HG03139 (cell line): Measurements from ENCODE around the gene RAD51B.

Experiments used
- ATAC-seq: cut with Tn5 transposase; IDR thresholded peaks from one replicate; pipeline ENCODE4 v1.9.1; 2021; ENCODE audit not compliant: unreplicated experiment

Gene RAD51B

DNA sequence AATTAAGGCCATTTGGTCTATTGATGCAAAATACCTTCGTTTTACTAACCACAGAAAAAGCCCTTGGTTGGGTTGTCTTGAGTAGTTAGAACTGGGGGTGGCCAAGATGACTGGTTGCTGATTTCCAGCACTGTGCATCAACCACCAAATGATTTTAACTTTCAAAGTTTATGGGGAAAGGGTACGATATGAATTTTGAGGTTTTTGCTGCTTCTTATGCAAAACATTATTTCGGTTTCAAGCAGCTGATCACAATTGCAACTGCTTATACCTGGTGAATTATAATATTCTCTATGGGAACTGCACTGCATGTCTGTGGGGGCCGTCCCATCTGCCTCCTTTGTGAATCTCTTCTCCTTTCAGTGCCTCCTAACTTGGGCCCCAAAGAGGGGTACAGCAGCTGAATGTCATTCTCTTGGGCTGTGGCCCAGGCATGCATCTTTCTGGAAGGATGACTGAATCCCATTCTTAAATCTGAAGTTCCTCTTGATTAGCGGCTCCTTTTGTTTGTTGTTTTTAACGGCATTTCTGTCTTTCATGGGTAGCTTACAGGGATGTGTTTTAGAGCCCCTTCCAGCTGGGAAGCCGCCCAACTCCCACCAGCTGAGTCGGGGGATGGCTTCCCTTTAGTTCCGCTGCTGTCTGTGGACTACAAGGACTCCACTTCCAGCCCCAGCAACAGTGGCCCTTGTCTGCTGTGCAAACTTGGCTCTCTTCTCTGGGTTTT is 493.5 kb downstream of the RAD51B start:
- peak; percentile 88 for ATAC-seq

DNA sequence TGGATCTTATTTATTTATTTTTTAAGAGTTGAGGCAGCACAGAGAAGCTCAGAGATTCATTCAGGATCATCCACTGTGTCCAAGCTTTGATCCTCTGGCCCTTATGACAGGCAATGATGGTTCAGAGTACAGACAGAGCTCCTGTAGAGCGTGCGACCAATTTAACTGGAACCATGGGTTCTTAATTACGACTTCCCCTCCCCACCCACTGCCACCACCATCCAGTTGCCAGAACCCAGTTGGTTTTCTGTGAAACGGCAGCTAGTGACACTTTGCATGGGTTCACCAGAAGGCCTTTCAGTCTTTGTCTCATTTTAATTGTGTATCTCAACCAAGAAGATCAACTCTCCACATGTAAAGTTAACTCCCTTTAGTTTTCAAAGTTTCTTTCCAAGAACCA is 495.1 kb downstream of the RAD51B start:
- no peak for ATAC-seq

DNA sequence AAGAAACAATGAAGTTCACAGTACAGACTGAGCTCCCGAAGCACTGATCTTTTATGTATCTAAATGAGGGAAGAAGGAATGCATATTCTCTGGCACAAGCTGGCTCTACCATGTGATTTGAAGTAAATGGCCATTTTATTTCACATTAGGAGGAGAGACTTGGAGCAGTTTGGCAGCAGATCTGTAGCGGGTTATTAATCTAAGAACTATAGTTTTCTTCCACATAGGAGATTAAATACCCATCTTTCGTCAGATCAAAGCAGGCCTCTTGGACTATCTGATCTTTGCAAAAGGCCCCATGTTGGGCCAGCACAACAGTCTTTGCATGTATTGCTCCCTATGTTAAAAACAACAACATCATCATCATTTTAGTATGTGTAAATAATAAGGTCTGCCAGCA is 495.5 kb downstream of the RAD51B start:
- no peak for ATAC-seq

DNA sequence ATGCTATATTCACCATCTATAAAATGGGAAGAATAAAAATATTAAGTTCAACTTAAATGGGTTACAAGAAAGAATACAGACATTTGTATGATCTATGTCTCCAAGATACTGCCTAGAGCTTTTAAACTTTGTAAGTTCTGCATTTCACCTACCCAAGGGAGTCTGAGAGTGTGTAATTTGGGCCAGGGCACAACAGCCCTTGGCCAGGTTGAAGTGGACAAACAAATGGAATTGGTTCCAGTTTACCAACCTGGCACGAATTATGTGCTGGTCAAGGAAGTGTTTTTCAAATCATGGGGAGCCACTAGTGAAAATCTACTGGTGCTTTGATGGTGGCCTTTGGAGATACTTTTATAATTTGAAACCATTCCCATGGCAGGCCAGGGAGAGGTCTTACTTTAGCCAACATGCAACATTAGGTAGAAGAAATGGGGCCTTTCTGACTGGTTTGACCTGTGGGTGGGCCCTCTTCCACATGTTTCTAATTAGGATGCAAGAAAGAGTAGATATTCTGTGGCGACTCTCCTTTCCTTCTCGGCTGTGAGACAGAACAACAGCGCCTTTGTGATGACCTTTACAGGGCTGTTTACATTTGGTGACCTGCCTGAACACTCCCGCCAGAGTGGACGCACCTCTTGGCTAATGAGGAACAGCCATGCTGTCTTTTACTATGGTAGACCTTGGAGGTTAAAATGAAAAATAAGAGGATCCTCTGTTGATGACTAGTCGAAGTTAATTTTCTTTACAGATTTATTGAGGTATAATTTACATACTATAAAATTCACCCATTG is 496.7 kb downstream of the RAD51B start:
- ATAC-seq = no peak

DNA sequence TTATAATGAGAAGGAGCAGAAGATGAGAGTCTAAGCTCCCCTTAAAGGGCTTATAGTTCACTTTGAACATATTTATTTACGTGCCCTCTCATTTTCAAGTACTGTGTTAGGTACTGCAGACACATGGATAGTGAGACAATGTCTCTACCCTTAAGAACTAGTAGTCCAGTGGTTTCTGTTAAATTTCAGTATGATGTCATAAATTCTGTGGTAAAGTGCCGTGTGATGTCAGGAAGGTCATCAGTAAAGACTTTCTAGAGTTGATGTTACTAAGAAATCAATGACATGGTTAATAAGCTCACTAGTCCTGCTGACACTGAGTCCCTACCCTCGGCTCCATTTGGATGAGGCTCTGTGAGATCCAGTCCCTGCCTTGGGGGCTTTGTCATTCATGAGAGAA is 497.7 kb downstream of the RAD51B start:
- ATAC-seq = no peak

DNA sequence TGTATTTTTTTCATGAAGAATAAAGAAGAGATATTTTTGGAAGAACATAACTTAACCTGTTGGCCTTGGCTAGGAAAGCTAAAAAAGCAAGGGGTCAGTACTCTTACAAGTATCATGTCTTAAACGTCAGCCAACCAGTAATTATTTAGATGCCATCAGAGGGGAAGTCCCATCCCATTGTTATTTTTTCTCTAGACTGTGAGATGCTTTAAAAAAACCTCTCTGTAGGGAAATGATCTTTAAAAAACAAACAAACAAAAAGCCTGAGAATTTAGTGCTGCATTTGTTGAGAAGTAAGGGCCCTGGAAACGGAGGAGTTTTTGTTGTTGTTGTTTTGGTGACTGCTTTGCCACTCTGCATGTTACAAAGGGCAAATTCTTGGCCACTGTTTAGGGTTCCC is 499.2 kb downstream of the RAD51B start:
- ATAC-seq = no peak

DNA sequence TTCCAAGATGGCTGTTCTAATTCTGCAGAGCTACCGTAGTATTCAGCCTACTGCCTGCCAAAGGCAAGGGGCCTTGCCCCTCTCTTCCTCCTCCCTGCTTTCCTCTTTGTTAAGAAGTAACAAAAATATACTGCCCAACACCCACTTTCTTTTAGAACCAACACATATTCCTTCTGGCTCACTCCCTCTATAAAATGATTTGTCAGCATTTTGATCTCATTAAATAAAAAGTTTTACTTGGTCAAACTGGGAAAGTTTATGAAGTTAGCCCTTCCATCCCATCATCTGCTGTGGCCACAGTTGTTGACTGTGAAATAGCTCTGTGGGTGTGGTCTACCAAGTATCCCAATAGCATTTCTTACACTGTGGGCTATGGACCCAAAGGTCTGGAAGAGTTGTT is 500.9 kb downstream of the RAD51B start:
- no peak for ATAC-seq

DNA sequence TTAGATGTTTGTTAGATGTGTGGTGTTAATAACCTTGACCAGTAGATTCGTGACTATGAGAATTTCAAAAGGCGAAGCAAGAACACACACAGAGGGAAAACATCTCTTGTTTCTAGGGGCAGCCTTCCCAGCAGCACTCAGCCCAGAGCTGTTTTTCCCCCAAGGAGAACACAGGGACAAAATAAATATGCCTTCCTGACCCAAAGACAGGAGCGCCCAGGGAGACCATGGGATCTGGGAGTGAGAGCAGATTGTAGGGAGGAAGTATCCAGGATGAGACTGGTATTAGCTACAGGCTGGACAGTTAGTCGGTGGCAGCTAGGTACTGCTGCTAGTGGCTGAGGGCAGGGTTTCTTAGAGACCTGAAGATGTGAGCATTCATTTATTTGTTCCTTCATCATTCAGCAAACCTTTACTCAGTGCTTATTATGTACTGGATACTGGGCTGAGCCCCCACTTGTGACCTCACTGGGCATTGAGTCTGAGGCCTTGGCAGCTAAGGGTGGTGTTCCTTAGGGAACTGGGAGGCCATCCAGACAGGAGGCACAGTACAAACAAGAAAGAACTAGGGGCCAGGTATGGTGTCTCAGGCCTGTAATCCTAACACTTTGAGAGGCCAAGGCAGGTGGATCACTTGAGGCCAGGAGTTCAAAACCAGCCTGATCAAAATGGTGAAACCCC is 503.5 kb downstream of the RAD51B start:
- no peak for ATAC-seq

DNA sequence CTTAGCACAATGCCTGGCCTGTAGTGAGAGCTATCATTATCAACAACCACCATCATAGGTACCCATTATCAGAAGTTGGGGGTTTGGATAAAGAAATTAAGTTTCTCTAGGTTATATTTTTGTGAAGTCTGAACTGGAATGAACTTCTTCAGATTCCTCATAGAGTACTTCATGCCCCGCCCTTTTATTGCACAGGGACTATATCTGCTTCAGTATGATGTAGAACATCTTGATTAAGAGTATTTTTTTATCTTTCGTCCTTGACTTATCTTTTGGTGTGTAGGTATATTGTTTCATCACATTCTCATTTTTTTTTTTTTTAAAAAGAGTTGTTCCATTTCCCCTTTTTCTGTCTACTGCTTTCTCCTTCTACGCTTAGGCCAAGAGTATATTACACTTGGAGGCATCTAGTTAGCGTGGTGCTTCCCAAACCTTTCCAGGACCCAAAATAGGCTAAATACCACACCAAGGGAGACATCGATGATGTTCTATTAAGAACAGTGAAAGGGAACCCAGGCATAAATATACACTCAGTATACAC is 505.8 kb downstream of the RAD51B start:
- no peak for ATAC-seq

DNA sequence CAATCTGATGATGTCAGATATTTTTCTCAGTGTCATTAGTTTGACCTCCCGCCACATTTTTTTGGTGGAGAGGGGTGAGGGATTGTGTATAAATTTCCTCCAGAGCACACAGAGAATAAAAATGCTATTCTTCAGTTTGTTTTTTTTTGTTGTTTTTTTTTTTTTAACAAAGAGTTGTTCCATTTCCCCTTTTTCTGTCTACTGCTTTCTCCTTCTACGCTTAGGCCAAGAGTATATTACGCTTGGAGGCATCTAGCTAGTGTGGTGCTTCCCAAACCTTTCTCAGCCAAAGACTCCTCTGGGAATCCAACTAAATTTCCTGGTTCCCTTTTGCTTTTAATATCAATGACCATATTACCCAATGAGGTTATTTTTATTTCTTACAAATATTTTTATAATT is 507.7 kb downstream of the RAD51B start:
- no peak for ATAC-seq

DNA sequence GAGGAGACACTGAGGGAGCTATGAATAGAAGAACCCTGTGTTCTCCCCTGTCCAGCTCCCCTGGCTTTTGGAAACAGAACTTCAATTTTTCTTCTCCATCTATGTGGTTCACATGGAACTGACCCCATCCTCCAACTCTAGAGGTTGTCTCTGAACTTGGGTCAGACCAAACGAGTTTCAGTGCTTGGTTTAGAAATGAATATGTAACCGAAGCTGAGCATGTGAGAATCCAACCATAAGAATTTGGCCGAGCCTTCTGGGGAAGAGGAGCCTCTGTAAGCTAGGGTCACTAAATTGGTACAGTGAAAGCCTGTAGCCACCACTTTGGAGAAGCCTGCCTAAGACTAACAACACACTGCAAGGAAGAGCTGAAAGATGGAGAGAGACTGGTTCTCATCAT is 508.9 kb downstream of the RAD51B start:
- ATAC-seq = peak; percentile 49

DNA sequence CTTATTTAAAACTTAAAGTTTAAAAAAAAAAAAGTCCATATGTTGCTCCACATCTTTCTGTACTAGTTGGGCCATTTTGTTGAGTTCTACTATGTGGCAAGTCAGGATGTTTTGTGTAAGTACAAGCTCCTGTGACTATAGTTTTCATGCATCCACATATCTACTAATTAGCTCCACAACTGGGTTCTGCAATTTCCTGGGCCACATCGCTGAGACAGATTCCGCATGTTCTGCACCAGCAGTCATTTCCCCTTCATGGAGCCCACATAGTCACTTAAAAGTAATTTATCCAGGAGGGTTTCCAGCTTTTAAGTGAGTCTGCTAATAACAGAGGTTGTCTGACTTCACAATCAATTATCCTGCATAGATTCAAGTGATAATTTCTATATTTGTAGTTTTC is 511.8 kb downstream of the RAD51B start:
- ATAC-seq = no peak

DNA sequence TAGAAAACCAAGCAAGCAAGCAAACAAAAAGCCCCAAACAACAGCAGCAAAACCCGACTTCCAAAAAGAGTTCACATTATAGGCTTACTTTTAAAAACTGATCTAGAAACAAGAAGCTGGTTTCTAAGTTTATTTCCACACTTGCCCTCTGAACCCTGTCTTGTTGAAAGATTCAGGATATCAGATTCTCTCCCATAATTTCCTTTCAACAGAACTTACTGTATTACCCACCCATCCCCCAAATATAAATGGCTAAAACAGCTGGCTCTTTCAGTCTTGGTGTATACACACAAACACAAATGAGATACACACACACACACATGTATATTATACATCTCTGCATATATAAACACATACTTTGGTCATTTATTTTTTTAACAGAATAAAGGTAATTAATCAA is 512.4 kb downstream of the RAD51B start:
- no peak for ATAC-seq

DNA sequence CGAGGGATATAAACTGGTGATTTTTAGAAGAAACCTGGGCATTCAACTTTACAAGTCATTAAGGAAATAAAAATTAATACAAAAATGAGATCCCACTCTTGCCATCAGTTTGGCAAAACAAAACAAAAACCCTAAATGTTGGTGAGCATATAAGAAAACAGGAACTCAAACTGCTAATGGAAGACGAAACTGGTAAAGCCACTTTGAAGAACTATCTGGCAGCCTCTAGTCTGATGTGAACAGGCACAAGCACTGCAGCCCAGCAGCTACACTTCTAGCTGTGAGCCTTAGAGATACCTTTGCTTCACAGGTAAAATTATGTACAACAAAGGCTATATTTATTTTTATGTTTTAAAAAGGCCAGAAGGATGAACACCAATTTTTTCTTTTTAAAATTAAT is 513.7 kb downstream of the RAD51B start:
- ATAC-seq = no peak

DNA sequence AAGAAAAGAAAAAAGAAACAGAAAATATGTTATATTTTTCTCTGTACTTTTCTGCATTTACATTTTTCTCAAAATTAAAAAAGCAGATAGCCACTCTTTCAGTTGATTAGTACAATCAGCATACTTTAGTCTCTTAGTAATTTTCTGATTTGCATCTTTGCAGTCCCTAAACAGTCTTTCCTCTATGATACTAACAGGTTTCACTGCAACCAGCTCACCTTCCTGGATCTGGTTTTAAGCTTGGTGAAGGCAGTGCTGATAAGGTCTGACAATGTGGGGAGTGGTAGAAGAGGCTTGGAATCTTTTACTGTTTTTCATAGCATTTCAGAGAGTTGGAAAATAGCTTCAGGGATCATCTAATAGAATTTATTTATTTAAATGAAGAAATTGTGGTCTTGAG is 515.7 kb downstream of the RAD51B start:
- ATAC-seq = no peak

DNA sequence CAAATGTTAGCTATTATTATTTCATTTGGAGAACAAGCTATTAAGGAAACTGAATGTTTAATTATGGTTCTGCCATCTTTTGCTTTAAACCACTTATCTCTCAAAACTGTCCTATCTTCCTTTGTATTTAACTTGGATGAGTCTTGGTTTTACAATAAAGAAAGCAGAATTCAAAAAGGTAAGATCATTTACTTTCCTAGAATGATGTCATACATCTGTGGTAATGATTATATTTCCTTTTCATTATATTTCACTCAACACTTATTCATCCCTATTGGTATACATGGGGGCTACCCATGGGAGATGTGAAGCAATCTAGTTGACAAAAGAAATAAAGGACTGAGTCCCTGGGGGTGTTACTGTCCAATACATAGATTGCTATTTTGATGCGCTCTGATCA is 516.6 kb downstream of the RAD51B start:
- no peak for ATAC-seq

DNA sequence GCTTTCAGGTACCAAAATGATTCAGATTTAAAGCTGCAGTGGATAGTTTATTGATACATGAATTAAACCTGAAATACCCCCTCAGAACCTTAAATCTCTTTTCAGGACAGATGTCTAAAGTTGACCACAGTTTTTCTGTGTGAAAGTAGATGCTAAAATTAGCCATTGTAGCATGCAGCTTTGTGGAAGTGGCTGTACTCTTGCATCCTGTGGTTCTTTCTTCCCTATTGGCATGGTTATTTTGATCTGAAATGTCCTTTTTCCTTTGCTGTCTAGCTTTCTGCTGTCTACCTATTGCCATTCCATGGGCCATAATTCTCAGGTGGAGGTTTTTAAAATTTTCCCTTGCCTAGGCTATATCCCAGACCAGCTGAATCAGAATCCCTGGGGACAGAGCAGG is 517.7 kb downstream of the RAD51B start:
- ATAC-seq = no peak

DNA sequence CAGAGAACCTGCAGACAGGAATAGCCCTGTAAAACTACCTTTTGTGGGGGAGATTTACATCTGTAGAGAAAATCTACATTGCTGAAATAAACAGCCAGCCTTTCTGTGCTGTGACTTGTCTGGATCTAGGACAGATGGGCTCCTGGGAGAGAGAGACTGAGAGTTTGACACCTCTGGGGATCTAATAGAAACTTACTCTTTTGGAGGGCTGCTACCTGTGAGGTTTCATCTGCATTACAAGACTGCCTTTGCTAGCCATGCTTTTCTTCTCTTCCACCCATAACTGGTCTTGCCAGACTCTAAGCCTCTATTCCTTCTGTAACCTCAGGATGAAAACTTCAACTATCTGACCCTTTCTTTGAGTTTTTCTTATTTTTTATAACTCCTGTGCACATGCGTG is 520.7 kb downstream of the RAD51B start:
- ATAC-seq = no peak

DNA sequence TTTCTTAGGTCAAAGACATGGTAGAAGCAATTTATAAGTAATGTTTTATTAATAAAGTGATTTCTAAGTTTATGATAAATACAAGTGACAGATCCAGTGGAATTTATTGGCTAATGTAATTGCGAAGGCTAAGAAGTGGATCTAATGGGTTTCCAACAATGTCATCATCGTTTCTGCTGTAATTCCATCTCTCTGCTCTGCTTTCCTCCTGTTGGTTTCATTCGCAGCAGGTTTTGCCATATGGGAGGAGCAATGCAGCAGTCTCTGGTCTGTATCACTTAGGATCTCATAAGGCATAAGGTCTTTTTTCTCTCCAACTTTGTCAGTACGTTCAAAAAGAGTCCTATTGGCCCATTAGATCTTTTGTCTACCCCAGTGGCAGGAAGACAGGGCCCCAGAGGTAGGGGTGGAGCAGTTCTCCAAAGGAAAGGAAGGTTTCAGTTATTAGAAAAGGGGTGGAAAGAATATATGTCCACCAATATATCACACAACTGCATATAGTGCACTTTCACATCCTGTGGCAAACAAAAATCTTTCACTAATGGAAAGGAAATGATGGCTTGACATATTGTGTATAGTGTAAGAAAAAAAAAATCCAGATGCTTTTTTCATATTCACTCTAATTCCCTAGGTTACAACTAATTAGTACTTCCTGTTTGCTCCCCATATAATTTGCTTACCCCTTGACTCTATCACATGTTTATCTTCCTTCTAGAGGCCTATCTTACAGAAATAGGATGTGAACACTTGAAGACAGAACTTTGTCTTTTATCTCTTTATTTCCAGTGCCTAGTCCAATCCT is 522.0 kb downstream of the RAD51B start:
- no peak for ATAC-seq

DNA sequence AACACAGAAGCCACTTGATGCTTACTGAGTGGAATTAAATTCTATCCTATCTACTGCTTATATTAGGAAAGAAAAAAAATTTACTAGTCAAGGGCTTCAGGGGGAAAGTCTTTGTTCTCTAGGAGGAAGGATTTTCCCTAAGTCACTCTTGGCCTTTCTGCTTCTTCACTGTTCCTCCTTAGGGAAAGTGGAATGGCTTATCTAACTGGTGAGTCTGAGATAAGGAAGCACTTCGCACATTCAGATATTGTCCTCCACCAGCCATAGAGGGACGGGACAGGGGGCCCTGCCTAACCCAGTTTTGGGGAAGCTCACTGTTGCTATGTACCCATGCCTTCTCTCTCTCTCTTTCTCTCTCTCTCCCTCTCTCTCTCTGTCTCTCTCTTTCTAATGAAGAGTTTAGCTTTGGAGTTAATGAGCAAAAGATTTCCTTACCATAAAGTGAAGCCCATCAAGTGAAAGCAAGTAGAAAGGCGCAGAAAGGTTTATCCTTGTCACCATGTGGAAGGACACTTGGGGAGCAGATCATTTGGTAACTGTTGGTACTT is 522.7 kb downstream of the RAD51B start:
- ATAC-seq = no peak
